ENCODE results near the gene P2RX7. TPM values are rescaled to one million over a fixed set of nuclear protein-coding genes. Genes with fewer than 3 reads are reported as not detected.
A peak's percentile ranks its signal among the peaks of the same experiment; 100 is the strongest.

P2RX7 gene
- total and polyA plus RNA-seq, 9 of the 15 experiments (the other 6 are each of a cell fraction or from before 2014, with no cell fraction given), result 0.04 to 0.65 (median 0.30) TPM

DNA sequence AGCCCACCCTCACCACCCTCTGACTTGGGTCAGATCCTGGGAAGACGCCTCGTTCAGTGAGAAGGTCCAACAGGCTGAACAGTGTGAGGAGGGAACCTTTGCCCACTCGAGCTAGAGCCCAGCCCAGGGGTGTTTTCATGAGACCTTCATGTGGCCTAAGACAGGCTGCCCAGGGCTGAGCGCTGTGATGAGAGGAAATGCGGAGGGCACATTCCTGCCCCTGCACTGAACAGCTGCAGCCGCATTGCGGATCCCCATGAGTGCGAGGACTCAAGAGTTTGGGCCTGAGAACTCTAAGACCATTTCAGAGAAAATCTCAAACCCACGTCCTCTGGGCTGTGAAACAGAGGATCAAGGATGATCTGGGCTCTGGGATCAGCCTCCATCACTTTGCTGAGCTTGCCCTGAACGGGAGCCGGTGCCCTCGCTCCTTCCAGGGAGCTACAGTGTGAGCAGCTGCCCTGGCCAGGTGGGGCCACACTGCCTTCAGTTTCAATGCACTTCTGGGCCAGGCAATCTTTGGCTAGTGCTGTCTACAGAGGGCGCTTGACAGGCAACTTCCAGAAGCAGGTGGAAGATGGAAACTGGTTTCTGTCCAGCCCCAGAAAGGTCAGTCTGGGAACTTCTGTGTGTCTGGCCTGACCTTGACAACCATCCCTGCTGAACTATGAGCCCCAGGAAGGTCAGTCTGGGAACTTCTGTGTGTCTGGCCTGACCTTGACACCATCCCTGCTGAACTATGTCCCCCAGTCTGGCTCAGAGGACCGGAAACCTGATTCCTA is 43.5 kb upstream of the P2RX7 start (continued):
- TF ChIP-seq, protein P1, sequence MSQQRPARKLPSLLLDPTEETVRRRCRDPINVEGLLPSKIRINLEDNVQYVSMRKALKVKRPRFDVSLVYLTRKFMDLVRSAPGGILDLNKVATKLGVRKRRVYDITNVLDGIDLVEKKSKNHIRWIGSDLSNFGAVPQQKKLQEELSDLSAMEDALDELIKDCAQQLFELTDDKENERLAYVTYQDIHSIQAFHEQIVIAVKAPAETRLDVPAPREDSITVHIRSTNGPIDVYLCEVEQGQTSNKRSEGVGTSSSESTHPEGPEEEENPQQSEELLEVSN (IDR thresholded peaks at IDR 0.05; ENCODE audit: borderline replicate concordance in 1 of 2, extremely low read depth in 1 of 2, insufficient read depth in 1 of 2, insufficient read length in 1 of 2, low read depth in 1 of 2, low read length in 1 of 2, poor library complexity in 1 of 2, severe bottlenecking in 1 of 2), result peak in 1 of 2 experiments; percentile 45
- TF ChIP-seq ZNF511 (CRISPR knock-in tag; IDR thresholded peaks at IDR 0.05) (no peak), L3MBTL2 (IDR thresholded peaks at IDR 0.05) (peak; percentile 89), CXXC5 (CRISPR knock-in tag; IDR thresholded peaks at IDR 0.05) (peak; percentile 34; the same call in 1 of the 2 replicates)

DNA sequence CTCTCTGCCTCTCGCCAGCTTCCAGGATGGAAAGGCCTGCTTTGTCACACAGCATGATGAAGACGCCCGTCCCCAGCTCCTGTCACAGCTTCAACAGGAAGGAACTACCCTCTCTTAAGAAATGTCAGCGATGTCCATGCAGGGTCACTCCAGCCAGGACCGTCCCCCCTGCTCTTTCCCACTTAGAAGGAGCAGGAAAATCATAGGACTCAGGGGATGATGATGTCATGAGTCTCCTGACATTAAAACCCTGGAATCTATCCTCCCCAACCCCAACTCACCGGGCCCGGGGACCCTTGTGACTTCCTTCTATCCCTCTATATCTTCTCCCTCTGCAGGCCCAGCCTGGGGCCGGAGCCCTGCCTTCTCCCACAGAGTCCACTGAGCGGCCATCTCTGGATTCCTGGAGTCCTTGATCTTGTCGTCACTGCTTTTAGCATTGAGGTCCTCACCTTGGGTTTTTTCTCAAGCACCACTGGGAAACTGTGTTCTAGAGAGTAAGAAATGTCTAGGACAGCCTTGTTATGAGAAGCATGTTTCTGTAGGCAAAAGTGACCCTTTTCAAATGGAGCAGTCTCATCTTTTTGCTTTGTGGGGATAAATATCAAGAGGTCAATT is 42.8 kb upstream of the P2RX7 start:
- no peaks in the 10 kb centered on the region for H3K36me3 ChIP-seq (ENCODE audit: control insufficient read depth, insufficient read depth, low read length)
- ChIA-PET POLR2A (no interaction called here), CTCF (ENCODE audit: low intra/inter-chr PET ratio) (no interaction called here)
- ATAC-seq, result no peak
- in situ Hi-C loops (cut with MboI) (no loop called here), intact Hi-C loops (cut with micrococcal nuclease) (loop anchor here (10.0 kb wide), 1 partner anchor 75 kb away; the partner anchor contains the start of gene C12orf43)
- H4K20me1 ChIP-seq (replicated peaks; ENCODE audit: control insufficient read depth, insufficient read depth, low read length), result no peaks in the 10 kb centered on the region
- peaks cover 0 to 10% of the 10 kb centered on the region in 2 experiments; a peak in 2 of 5 replicates for H3K27me3 ChIP-seq (ENCODE audit: control insufficient read depth in 2 of 2, insufficient read depth in 2 of 2, low read length in 2 of 2)
- H2AFZ ChIP-seq (ENCODE audit: low read depth, low read length), result peak overlapping the region; percentile 85
- no peak overlapping the region for H3K9ac ChIP-seq (ENCODE audit: insufficient read depth in 1 of 2, low read depth in 2 of 2, low read length in 2 of 2)
- WGBS (ENCODE audit: insufficient coverage, low coverage, missing lambda C conversion rate), result 61% methylated on average over 10 of the region's 10 CpGs
- H3K4me2 ChIP-seq (ENCODE audit: insufficient read depth, low read length), result no peak overlapping the region
- H3K9me1 ChIP-seq (ENCODE audit: control insufficient read depth, insufficient read depth, low read length), result no peaks in the 10 kb centered on the region
- no peak overlapping the region for H3K4me3 ChIP-seq
- no peak for FAIRE-seq
- no peak overlapping the region for H3K27ac ChIP-seq (ENCODE audit: extremely low read depth, low read depth, low read length)
- no peaks in the 10 kb centered on the region for H3K9me3 ChIP-seq (replicated peaks; ENCODE audit: control insufficient read depth, insufficient read depth, low read depth, low read length)
- no TSS peak for BruUV-seq (replicated peaks)
- no peaks in the 10 kb centered on the region for H3K79me2 ChIP-seq (ENCODE audit: control insufficient read depth, insufficient read depth, low read length)
- peaks cover 0 to 10% of the 10 kb centered on the region in 2 experiments; a peak in 4 of 5 replicates for H3K4me1 ChIP-seq (replicated peaks in 1 of 2; ENCODE audit: control insufficient read depth in 2 of 2, insufficient read depth in 2 of 2, low read length in 2 of 2)
- DNase-seq (ENCODE audit: extremely low read depth in 1 of 4, low spot score in 3 of 4), result no peak
- TF ChIP-seq POLR2B (IDR thresholded peaks at IDR 0.05; ENCODE audit: low read depth, partially characterized antibody) (no peak), SP2 (IDR thresholded peaks at IDR 0.05; ENCODE audit: extremely low read depth, low read depth, low read length, poor library complexity, severe bottlenecking) (no peak), E2F1 (CRISPR knock-in tag; IDR thresholded peaks at IDR 0.05) (no peak), CEBPG (CRISPR knock-in tag; IDR thresholded peaks at IDR 0.05) (no peak), CEBPG (tag; conservative IDR thresholded peaks at IDR 0.05 in 1 of 2, IDR thresholded peaks at IDR 0.05 in 1 of 2) (no peak), ZNF239 (CRISPR knock-in tag; IDR thresholded peaks at IDR 0.05) (no peak), KLF6 (CRISPR knock-in tag; IDR thresholded peaks at IDR 0.05; ENCODE audit: borderline replicate concordance) (no peak), ARNT (IDR thresholded peaks at IDR 0.05) (no peak), TEAD1 (CRISPR knock-in tag; IDR thresholded peaks at IDR 0.05) (no peak)
- TF ChIP-seq, protein P2, sequence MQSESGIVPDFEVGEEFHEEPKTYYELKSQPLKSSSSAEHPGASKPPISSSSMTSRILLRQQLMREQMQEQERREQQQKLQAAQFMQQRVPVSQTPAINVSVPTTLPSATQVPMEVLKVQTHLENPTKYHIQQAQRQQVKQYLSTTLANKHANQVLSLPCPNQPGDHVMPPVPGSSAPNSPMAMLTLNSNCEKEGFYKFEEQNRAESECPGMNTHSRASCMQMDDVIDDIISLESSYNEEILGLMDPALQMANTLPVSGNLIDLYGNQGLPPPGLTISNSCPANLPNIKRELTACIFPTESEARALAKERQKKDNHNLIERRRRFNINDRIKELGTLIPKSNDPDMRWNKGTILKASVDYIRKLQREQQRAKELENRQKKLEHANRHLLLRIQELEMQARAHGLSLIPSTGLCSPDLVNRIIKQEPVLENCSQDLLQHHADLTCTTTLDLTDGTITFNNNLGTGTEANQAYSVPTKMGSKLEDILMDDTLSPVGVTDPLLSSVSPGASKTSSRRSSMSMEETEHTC (IDR thresholded peaks at IDR 0.05), result no peak
